Memory B cell (primary cell): ENCODE measurements around the gene PPP3CB.

Experiments used
- ATAC-seq: fragments of 150-1000 bp; cut with Tn5 transposase; 2 replicates; pipeline ENCODE4 v1.10.0; 2021; ENCODE audit warnings: low read depth, mild to moderate bottlenecking, moderate library complexity
- DNase-seq, 2 donors: peaks; one replicate each; pipeline ENCODE4 v3.0.0; 2022; ENCODE audit warnings: low spot score in 2 of 2
- H3K27ac Mint-ChIP-seq: one replicate; pipeline ENCODE4 v1.8.0; 2022; ENCODE audit warnings: mild to moderate bottlenecking, moderate library complexity, mixed read lengths
- H3K27me3 Mint-ChIP-seq: one replicate; pipeline ENCODE4 v1.8.0; 2022; ENCODE audit warnings: mixed read lengths
- H3K36me3 Mint-ChIP-seq: one replicate; pipeline ENCODE4 v1.8.0; 2022; ENCODE audit warnings: mild to moderate bottlenecking, mixed read lengths
- H3K4me1 Mint-ChIP-seq: one replicate; pipeline ENCODE4 v1.8.0; 2022; ENCODE audit warnings: mixed read lengths
- H3K4me3 Mint-ChIP-seq: one replicate; pipeline ENCODE4 v1.8.0; 2022; ENCODE audit warnings: mild to moderate bottlenecking, moderate library complexity, mixed read lengths
- H3K9me3 Mint-ChIP-seq: one replicate; pipeline ENCODE4 v1.8.0; 2022; ENCODE audit warnings: mixed read lengths

The PPP3CB gene

DNA sequence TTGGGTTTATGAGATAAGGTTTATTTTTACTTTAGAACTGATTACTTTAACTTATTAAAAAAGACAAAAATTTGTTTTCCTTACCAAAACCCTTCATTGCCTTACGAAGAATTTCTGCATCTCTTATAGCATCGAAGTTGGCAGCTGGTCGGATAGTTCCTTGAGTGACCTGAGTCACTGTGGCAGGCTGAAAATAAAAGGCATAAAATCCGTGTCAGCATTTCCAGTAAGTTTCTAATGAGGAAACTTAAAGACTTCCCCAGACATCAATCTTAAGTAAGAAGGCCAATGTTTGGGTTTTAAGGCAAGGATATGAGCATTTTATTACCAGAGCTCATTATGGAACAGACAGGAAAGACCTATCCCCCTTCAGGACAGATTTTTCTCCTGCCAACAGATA is 107.6 kb downstream of the PPP3CB start:
- no peak for ATAC-seq
- Mint-ChIP-seq H3K9me3 (peaks cover 1% of the 10 kb centered on the region), H3K27ac (no peak overlapping the region), H3K27me3 (no peaks in the 10 kb centered on the region), H3K4me3 (no peak overlapping the region), H3K36me3 (peaks cover 36% of the 10 kb centered on the region), H3K4me1 (peaks cover 3% of the 10 kb centered on the region)
- DNase-seq: no peak

- Mint-ChIP-seq H3K4me3 (no peak overlapping the region), H3K9me3 (no peaks in the 10 kb centered on the region), H3K27ac (no peak overlapping the region), H3K36me3 (peaks cover 37% of the 10 kb centered on the region), H3K4me1 (no peaks in the 10 kb centered on the region), H3K27me3 (no peaks in the 10 kb centered on the region)
- DNase-seq (no peak), ATAC-seq (no peak)
Measured at GRCh38 chr10:73386583-73386982, 109.2 kb downstream of the PPP3CB start.
